Transverse colon (tissue), 4 donors: ENCODE measurements around the gene TPRKB. TPM values are rescaled to one million over a fixed set of nuclear protein-coding genes. Genes with fewer than 3 reads are reported as not detected.
"Not testable (repeated sequence)": the region's sequence is repeated elsewhere in the genome, so short reads cannot be mapped to it uniquely, and the experiment has no call there.

Experiments
- DNase-seq: peaks from one replicate; pipeline ENCODE4 v3.0.0-alpha.2; 2019
- H3K27ac ChIP-seq, 4 donors: fragments of 200-600 bp; sonication (generic); 2 replicates each; pipeline ENCODE4 v1.5.1; 2016 to 2018; ENCODE audit warnings: inconsistent platforms in 4 of 4
- H3K27me3 ChIP-seq: fragments of 200-600 bp; sonication (generic); 2 replicates; pipeline ENCODE4 v1.5.1; 2017; ENCODE audit warnings: inconsistent platforms
- H3K36me3 ChIP-seq, 4 donors: fragments of 200-600 bp; sonication (generic); 2 replicates each; pipeline ENCODE4 v1.5.1; 2017 to 2019; ENCODE audit warnings: inconsistent platforms in 4 of 4
- H3K4me1 ChIP-seq, 4 donors: fragments of 200-600 bp; sonication (generic); 2 replicates each; pipeline ENCODE4 v1.5.1; 2017 to 2020; ENCODE audit warnings: inconsistent platforms in 4 of 4
- H3K4me3 ChIP-seq, 4 donors: fragments of 200-600 bp; sonication (generic); 1 replicate in 1 of 4; 2 replicates in 3 of 4; pipeline versions ENCODE4 v1.5.1 to v1.6.1; 2017 to 2019; ENCODE audit warnings: inconsistent platforms in 4 of 4
- H3K9me3 ChIP-seq, 2 donors: fragments of 200-600 bp; sonication (generic); 2 replicates each; pipeline ENCODE4 v1.5.1; 2017 to 2019; ENCODE audit warnings: inconsistent platforms in 2 of 2
- CTCF ChIP-seq, 5 experiments: fragments of 200-600 bp in 3 of 5; fragments of 450-650 bp in 2 of 5; sonication (generic) in 3 of 5; IDR thresholded peaks; 1 replicate in 2 of 5; 2 replicates in 3 of 5; pipeline ENCODE4 v1.5.1; 2016 to 2017; ENCODE audit warnings: antibody characterized with exemption in 5 of 5, inconsistent platforms in 3 of 5, mild to moderate bottlenecking in 2 of 5, moderate library complexity in 1 of 5
- EP300 ChIP-seq: sonication (generic); formaldehyde crosslinking; IDR thresholded peaks from one replicate; pipeline ENCODE4 v1.6.1; 2017; ENCODE audit warnings: antibody characterized with exemption, low read depth
- POLR2A ChIP-seq: fragments of 450-650 bp; IDR thresholded peaks from one replicate; pipeline ENCODE4 v1.6.1; 2016; ENCODE audit warnings: antibody characterized with exemption, mild to moderate bottlenecking, moderate library complexity
- POLR2AphosphoS5 ChIP-seq, 3 donors: sonication (generic); formaldehyde crosslinking; IDR thresholded peaks; one replicate each; pipeline ENCODE4 v1.6.1; 2016; ENCODE audit warnings: antibody characterized with exemption in 3 of 3
- WGBS, 2 donors: methylation state at CpG; one replicate each; pipeline ENCODE4 v1.1.5; 2018; ENCODE audit warnings: low coverage in 1 of 2; 5-methylcytosine and 5-hydroxymethylcytosine counted together
- in situ Hi-C, 4 donors: fragments of 200-750 bp; cut with MboI; loops; one replicate each; pipeline versions ENCODE4 v1.15.0 to v1.15.1; 2017; ENCODE audit warnings: low sequenced_read_pairs in 3 of 4, low pct_ligation_motif_present in 1 of 4, low pct_unique_long_range_greater_than_20kb in 1 of 4
- intact Hi-C: fragments of 100-400 bp; cut with DNase I; formaldehyde crosslinking; loops from one replicate; pipeline ENCODE4 v1.15.1; 2023; ENCODE audit warnings: low total_unique reads
- total RNA-seq, 4 donors: library from RNA; depleted of rRNA; stranded (reverse); fragments of >200 nt; gene quantifications; one replicate each; pipeline ENCODE4 v1.1.0, GENCODE V29; 2016

The TPRKB gene
- total RNA-seq, 4 donors from 2014 or later: 10.5 to 76.2 (median 36.5) TPM

GRCh38 chr2:73728043-73728442 is 9.1 kb downstream of the TPRKB start:
- TF ChIP-seq EP300 (no peak), CTCF (IDR thresholded peaks at IDR 0.05) (no peak), POLR2A (no peak)
- H3K27me3 ChIP-seq: no peaks in the 10 kb centered on the region
- no peaks in the 10 kb centered on the region for H3K9me3 ChIP-seq
- H3K36me3 ChIP-seq: peaks cover 0 to 14% (median 6%) of the 10 kb centered on the region in 4 donors
- in situ Hi-C loops: loop anchor here in 1 of 4 donors (25.0 kb wide), 1 partner anchor 491 kb away; the partner anchor contains the start of genes CCT7 and PRADC1
- no peak overlapping the region for H3K4me3 ChIP-seq
- DNase-seq: no peak
- no peaks in the 10 kb centered on the region for H3K4me1 ChIP-seq
- intact Hi-C loops: no loop called here
- WGBS, 2 donors: 70% methylated on average over 2 to 3 of the region's 3 CpGs
- no peak overlapping the region for H3K27ac ChIP-seq

DNA sequence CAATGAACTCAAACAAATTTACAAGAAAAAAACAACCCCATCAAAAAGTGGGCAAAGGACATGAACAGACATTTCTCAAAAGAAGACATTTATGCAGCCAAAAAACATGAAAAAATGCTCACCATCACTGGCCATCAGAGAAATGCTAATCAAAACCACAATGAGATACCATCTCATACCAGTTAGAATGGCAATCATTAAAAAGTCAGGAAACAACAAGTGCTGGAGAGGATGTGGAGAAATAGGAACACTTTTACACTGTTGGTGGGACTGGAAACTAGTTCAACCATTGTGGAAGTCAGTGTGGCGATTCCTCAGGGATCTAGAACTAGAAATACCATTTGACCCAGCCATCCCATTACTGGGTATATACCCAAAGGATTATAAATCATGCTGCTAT is 10.5 kb downstream of the TPRKB start:
- H3K9me3 ChIP-seq, H3K27ac ChIP-seq, H3K27me3 ChIP-seq, H3K4me3 ChIP-seq, H3K4me1 ChIP-seq, intact Hi-C loops, H3K36me3 ChIP-seq, DNase-seq: not testable (repeated sequence)
- WGBS, 2 donors: 100% methylated on average over 1 of the region's 1 CpG; no CpG with 5 or more reads in 1 of the 2 donors
- in situ Hi-C loops: loop anchor here in 1 of 4 donors (25.0 kb wide), 1 partner anchor 489 kb away; the partner anchor contains the start of genes CCT7 and PRADC1

- no peaks in the 10 kb centered on the region for H3K4me1 ChIP-seq
- DNase-seq: no peak
- no peaks in the 10 kb centered on the region for H3K9me3 ChIP-seq
- TF ChIP-seq POLR2A: no peak
- no peak for TF ChIP-seq EP300
- TF ChIP-seq POLR2AphosphoS5 (IDR thresholded peaks at IDR 0.05): no peak
- no peak for TF ChIP-seq CTCF (IDR thresholded peaks at IDR 0.05)
- 76 to 83% methylated on average over 9 to 11 of the region's 11 CpGs for WGBS, 2 donors
- in situ Hi-C loops (no loop called here), intact Hi-C loops (no loop called here)
- no peaks in the 10 kb centered on the region for H3K27me3 ChIP-seq
- no peaks in the 10 kb centered on the region for H3K36me3 ChIP-seq
- no peak overlapping the region for H3K4me3 ChIP-seq
- H3K27ac ChIP-seq: no peak overlapping the region
These were observed 18.1 kb downstream of the TPRKB start for GRCh38 chr2:73718851-73719621.

- WGBS, 2 donors: 50 to 83% methylated on average over 1 to 6 of the region's 6 CpGs
- no peak for DNase-seq
- no peaks in the 10 kb centered on the region for H3K27me3 ChIP-seq
- no peaks in the 10 kb centered on the region for H3K36me3 ChIP-seq
- no peaks in the 10 kb centered on the region for H3K4me1 ChIP-seq
- in situ Hi-C loops: no loop called here
- TF ChIP-seq EP300 (no peak), POLR2AphosphoS5 (IDR thresholded peaks at IDR 0.05) (no peak), CTCF (IDR thresholded peaks at IDR 0.05) (no peak), POLR2A (no peak)
- no peak overlapping the region for H3K27ac ChIP-seq
- H3K9me3 ChIP-seq: no peaks in the 10 kb centered on the region
- no peak overlapping the region for H3K4me3 ChIP-seq
- intact Hi-C loops: no loop called here
These were observed 18.7 kb downstream of the TPRKB start for GRCh38 chr2:73718421-73718820.

GRCh38 chr2:73717695-73718094 is 19.4 kb downstream of the TPRKB start:
- H3K4me3 ChIP-seq, H3K27ac ChIP-seq, H3K36me3 ChIP-seq, DNase-seq, H3K4me1 ChIP-seq, intact Hi-C loops, H3K27me3 ChIP-seq, H3K9me3 ChIP-seq, in situ Hi-C loops: not testable (repeated sequence)
- WGBS, 2 donors: 88% methylated on average over 4 of the region's 4 CpGs; no CpG with 5 or more reads in 1 of the 2 donors
